Vagina (tissue), 2 donors: ENCODE measurements around the gene RFX2.

Source experiments
- CTCF ChIP-seq, 3 experiments: fragments of 450-650 bp in 2 of 3; fragments of 200-600 bp in 1 of 3; sonication (generic) in 1 of 3; IDR thresholded peaks; one replicate each; pipeline ENCODE4 v1.5.1; 2017 to 2019; ENCODE audit warnings: antibody characterized with exemption in 3 of 3, mild to moderate bottlenecking in 2 of 3, moderate library complexity in 2 of 3
- POLR2A ChIP-seq, 2 donors: fragments of 450-650 bp; IDR thresholded peaks; one replicate each; pipeline ENCODE4 v1.6.1; 2017; ENCODE audit warnings: antibody characterized with exemption in 2 of 2, mild to moderate bottlenecking in 2 of 2, moderate library complexity in 2 of 2
- POLR2AphosphoS5 ChIP-seq, 2 donors: sonication (generic); formaldehyde crosslinking; IDR thresholded peaks; one replicate each; pipeline ENCODE4 v1.9.0; 2017; ENCODE audit warnings: antibody characterized with exemption in 2 of 2, mild to moderate bottlenecking in 2 of 2, low read depth in 1 of 2; ENCODE audit not compliant: insufficient read depth in 1 of 2

- TF ChIP-seq CTCF (IDR thresholded peaks at IDR 0.05) (no peak), POLR2A (IDR thresholded peaks at IDR 0.05) (no peak), POLR2AphosphoS5 (IDR thresholded peaks at IDR 0.05; ENCODE audit: insufficient read depth in 1 of 2, low read depth in 1 of 2) (no peak)
Measured at GRCh38 chr19:5993201-5993600, 117.1 kb downstream of the RFX2 start.
